GM21367 (cell line): ENCODE data around the gene KCNAB2.

ENCODE experiments used
- ATAC-seq: cut with Tn5 transposase; IDR thresholded peaks from one replicate; pipeline ENCODE4 v1.9.1; 2021; ENCODE audit not compliant: unreplicated experiment

Gene KCNAB2

DNA sequence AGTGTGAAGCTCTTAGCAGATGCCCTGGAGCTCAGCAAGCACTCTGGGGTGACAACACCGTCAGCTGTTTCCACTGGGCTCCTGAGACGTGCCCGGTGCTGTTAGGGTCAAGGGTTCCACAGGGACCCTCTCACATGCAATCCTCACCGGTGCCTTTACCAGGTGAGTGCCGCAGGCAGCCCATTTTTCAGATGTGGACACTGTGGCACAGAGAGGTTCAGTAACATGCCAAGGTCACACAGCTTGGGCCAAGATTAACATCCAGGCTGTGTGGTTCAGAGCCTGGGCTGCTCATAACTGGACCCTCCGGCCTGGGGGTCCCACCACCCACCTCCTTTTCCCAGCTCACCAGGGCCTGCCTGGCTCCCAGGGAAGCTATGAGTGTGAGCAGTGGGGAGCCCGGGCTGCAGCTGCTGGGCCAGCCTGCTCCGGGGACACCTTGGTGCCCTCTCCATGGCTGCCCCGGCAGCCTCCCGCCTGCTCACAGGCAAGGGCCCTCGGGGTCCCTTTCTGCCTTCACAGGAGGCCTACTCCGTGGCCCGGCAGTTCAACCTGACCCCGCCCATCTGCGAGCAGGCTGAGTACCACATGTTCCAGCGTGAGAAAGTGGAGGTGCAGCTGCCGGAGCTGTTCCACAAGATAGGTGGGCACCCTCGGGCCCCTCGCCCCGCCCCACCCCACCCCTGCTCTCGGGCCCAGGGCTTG lies 49.3 kb downstream of the KCNAB2 start:
- no peak for ATAC-seq

- ATAC-seq: no peak
Observed at GRCh38 chr1:6095511-6096242, 50.0 kb downstream of the KCNAB2 start.

GRCh38 chr1:6096243-6097116 lies 50.8 kb downstream of the KCNAB2 start:
- no peak for ATAC-seq

- ATAC-seq: no peak
Observed at GRCh38 chr1:6097117-6097595, 51.5 kb downstream of the KCNAB2 start.

DNA sequence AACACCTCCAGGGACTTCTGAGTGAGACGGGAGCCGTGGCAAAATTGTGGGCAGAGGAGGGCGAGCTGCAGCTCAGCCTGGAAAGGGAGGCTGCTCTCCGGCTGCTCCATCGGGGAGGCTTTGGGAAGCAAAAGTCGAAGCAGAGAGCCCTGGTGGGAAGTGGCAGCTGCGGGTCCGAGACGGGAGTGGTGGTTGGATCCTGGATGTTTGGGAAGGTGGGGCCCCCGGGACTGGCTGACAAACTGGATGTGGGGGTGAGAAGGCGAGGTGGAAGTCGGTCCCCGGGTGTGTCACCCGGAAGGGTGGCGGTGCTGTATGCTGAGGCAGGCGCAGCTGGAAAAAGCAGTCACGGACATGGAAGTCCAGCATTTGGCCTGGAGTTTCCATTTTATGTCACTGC lies 52.1 kb downstream of the KCNAB2 start:
- ATAC-seq: no peak

GRCh38 chr1:6098303-6099215 lies 52.9 kb downstream of the KCNAB2 start:
- no peak for ATAC-seq

- no peak for ATAC-seq
Observed at GRCh38 chr1:6099297-6099696, 53.6 kb downstream of the KCNAB2 start.

- ATAC-seq: no peak
Observed at GRCh38 chr1:6099787-6100765, 54.4 kb downstream of the KCNAB2 start.

- ATAC-seq: no peak
Observed at GRCh38 chr1:6100861-6101783, 55.4 kb downstream of the KCNAB2 start.

GRCh38 chr1:6101826-6102531 lies 56.3 kb downstream of the KCNAB2 start:
- no peak for ATAC-seq

- ATAC-seq: no peak
Observed at GRCh38 chr1:6102532-6102845, 56.8 kb downstream of the KCNAB2 start.

GRCh38 chr1:6103111-6103853 lies 57.6 kb downstream of the KCNAB2 start:
- ATAC-seq: no peak

GRCh38 chr1:6103854-6104530 lies 58.3 kb downstream of the KCNAB2 start:
- ATAC-seq: no peak

DNA sequence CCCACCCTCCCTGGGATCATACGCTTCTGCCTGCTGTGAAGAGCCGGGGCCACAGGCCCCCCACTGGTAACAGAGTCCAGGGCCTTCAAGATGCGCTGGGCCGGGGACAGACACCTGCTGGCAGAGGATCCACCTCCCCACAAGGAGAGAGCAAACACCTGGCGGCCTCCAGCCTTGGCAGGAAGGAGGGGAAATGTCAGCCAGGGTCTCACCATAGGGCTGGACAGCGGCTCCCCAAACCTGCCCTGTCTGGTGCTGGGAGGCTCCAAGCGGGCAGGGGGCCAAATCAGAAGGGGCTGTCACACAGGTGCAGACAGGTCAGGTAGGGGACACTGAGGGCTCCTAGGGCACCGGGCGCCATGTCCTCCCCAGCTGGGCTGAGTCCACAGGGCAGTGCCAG lies 58.9 kb downstream of the KCNAB2 start:
- ATAC-seq: no peak

GRCh38 chr1:6105218-6105679 lies 59.6 kb downstream of the KCNAB2 start:
- ATAC-seq: no peak

- no peak for ATAC-seq
Observed at GRCh38 chr1:6105763-6106162, 60.1 kb downstream of the KCNAB2 start.
